ENCODE results near the gene MAPK1IP1L.
"Not testable (repeated sequence)": the region's sequence is repeated elsewhere in the genome, so short reads cannot be mapped to it uniquely, and the experiment has no call there.

Gene MAPK1IP1L

GRCh38 chr14:55051423-55052268 is at the start of gene MAPK1IP1L:
Gene MAPK1IP1L, plus strand, starts transcription at chr14:55051647. Its CDS starts 10,037 bp downstream, at chr14:55061684.
- TF ChIP-seq, protein P1, sequence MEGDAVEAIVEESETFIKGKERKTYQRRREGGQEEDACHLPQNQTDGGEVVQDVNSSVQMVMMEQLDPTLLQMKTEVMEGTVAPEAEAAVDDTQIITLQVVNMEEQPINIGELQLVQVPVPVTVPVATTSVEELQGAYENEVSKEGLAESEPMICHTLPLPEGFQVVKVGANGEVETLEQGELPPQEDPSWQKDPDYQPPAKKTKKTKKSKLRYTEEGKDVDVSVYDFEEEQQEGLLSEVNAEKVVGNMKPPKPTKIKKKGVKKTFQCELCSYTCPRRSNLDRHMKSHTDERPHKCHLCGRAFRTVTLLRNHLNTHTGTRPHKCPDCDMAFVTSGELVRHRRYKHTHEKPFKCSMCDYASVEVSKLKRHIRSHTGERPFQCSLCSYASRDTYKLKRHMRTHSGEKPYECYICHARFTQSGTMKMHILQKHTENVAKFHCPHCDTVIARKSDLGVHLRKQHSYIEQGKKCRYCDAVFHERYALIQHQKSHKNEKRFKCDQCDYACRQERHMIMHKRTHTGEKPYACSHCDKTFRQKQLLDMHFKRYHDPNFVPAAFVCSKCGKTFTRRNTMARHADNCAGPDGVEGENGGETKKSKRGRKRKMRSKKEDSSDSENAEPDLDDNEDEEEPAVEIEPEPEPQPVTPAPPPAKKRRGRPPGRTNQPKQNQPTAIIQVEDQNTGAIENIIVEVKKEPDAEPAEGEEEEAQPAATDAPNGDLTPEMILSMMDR (IDR thresholded peaks at IDR 0.05; ENCODE audit: low read depth, low read length): peak; percentile 68
- peak; percentile 78 for DNase-seq (ENCODE audit: extremely low read depth, low read depth)

GRCh38 chr14:55005071-55005470 is 46.4 kb upstream of the MAPK1IP1L start:
- TF ChIP-seq, protein P1 (IDR thresholded peaks at IDR 0.05; ENCODE audit: low read depth, low read length): no peak
- DNase-seq (ENCODE audit: extremely low read depth, low read depth): no peak

- no peak for DNase-seq (ENCODE audit: extremely low read depth, low read depth)
- TF ChIP-seq, protein P1 (IDR thresholded peaks at IDR 0.05; ENCODE audit: low read depth, low read length): no peak
Measured at GRCh38 chr14:55015006-55015405, 36.4 kb upstream of the MAPK1IP1L start.

- no peak for DNase-seq (ENCODE audit: extremely low read depth, low read depth)
- TF ChIP-seq, protein P1 (IDR thresholded peaks at IDR 0.05; ENCODE audit: low read depth, low read length): no peak
Measured at GRCh38 chr14:55019968-55020554, 31.4 kb upstream of the MAPK1IP1L start.

DNA sequence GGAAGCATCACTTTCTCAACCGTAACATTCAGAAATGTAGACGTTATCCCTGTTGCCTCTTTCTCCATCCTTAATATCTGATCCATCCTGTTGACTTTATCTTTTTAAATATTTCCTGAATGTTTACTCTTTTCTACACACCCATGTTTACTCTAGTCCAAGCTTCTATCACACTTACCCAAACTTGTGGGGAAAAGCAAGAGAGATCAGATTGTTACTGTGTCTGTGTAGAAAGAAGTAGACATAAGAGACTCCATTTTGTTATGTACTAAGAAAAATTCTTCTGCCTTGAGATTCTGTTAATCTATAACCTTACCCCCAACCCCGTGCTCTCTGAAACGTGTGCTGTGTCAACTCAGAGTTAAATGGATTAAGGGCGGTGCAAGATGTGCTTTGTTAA is 27.1 kb upstream of the MAPK1IP1L start:
- DNase-seq (ENCODE audit: extremely low read depth, low read depth): not testable (repeated sequence)

DNA sequence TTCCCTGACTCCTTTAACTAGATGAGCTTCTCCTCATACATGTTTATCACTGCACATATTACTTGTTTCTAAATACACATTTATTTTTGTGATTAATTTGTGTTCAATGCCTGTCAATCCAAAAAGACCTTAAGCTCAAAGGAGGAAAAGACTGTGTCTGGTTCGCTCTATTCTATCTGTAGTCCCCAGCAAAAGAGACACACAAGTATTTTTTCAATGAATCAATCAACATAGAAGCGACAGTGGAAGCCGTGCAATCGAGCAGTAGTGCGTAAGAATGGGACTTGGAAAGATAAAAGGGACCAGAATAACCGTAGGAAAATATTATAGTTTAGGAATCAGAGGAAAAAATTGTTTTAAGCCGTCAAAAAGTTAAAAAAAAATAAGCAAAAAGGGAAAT is 25.5 kb upstream of the MAPK1IP1L start:
- no peak for DNase-seq (ENCODE audit: extremely low read depth, low read depth)
- TF ChIP-seq, protein P1 (IDR thresholded peaks at IDR 0.05; ENCODE audit: low read depth, low read length): no peak

DNA sequence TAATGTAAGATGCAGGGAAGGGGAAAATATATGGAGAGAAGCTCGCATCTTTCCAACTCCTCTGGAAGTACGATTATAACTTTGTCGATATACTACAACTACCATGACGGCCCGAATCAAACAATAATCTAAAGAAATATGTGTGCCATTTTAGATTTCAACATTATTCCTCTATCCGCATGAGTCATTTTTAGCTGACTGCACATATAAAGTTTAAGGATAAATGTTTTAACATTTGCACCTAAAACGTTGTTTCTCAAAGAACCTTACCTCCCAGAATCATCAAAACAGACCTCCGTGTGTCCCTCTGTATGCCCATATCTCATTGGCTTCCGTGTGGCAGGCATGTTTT is 25.0 kb upstream of the MAPK1IP1L start:
- TF ChIP-seq, protein P1 (IDR thresholded peaks at IDR 0.05; ENCODE audit: low read depth, low read length): no peak
- no peak for DNase-seq (ENCODE audit: extremely low read depth, low read depth)
